Natural killer cell treated with Interleukin-12 subunit alpha and Interleukin-12 subunit beta and Interleukin-15 and Interleukin-18, amount 100 ng/mL, for 72 hours (primary cell): Measurements from ENCODE around the gene KRT35. TPM values are rescaled to one million over a fixed set of nuclear protein-coding genes. Genes with fewer than 3 reads are reported as not detected.

Experiments
- ATAC-seq, 2 donors: fragments of 150-1000 bp; cut with Tn5 transposase in 1 of 2; sonication (Bioruptor Pico), chemical (Tn5 transposase) in 1 of 2; 2 replicates each; pipeline ENCODE4 v1.10.0; 2021
- DNase-seq: peaks from one replicate; pipeline ENCODE4 v3.0.0; 2022; ENCODE audit warnings: low spot score
- H3K27ac Mint-ChIP-seq, 2 donors: 1 replicate in 1 of 2; 2 replicates in 1 of 2; pipeline ENCODE4 v1.8.0; 2022; ENCODE audit warnings: mixed read lengths in 2 of 2, mild to moderate bottlenecking in 1 of 2, moderate library complexity in 1 of 2
- H3K27me3 Mint-ChIP-seq, 2 donors: 1 replicate in 1 of 2; 2 replicates in 1 of 2; pipeline ENCODE4 v1.8.0; 2022; ENCODE audit warnings: mixed read lengths in 2 of 2
- H3K36me3 Mint-ChIP-seq: one replicate; pipeline ENCODE4 v1.8.0; 2022; ENCODE audit warnings: mixed read lengths
- H3K4me1 Mint-ChIP-seq, 2 donors: 1 replicate in 1 of 2; 2 replicates in 1 of 2; pipeline ENCODE4 v1.8.0; 2022; ENCODE audit warnings: low read depth in 2 of 2, mixed read lengths in 2 of 2, mild to moderate bottlenecking in 1 of 2
- H3K4me3 Mint-ChIP-seq: one replicate; pipeline ENCODE4 v1.8.0; 2022; ENCODE audit warnings: mixed read lengths
- H3K9me3 Mint-ChIP-seq: 2 replicates; pipeline ENCODE4 v1.8.0; 2022; ENCODE audit warnings: mixed read lengths
- total RNA-seq, 2 donors: library from RNA; stranded (reverse); gene quantifications; one replicate each; pipeline ENCODE4 v1.2.3, GENCODE V29; 2022

KRT35 gene
- total RNA-seq, 2 donors from 2014 or later, result not detected

- H3K36me3 Mint-ChIP-seq, result no peaks in the 10 kb centered on the region
- H3K27me3 Mint-ChIP-seq, result peaks cover 0 to 2% of the 10 kb centered on the region in 2 donors
- ATAC-seq (no peak), DNase-seq (no peak)
- no peak overlapping the region for H3K27ac Mint-ChIP-seq
- no peak overlapping the region for H3K4me3 Mint-ChIP-seq
- no peaks in the 10 kb centered on the region for H3K4me1 Mint-ChIP-seq
- no peaks in the 10 kb centered on the region for H3K9me3 Mint-ChIP-seq
Measured at GRCh38 chr17:41519501-41520224, 38.7 kb upstream of the KRT35 start.

GRCh38 chr17:41518789-41519449, 38.0 kb upstream of the KRT35 start, which contains the start of gene KRT15:
KRT15 (minus strand) TSS chr17:41518890; CDS start chr17:41518827, 63 bp downstream.
- ATAC-seq, result no peak
- peaks cover 0 to 2% of the 10 kb centered on the region in 2 donors for H3K27me3 Mint-ChIP-seq
- H3K36me3 Mint-ChIP-seq, result no peaks in the 10 kb centered on the region
- H3K4me1 Mint-ChIP-seq, result no peaks in the 10 kb centered on the region
- no peak within 1 kb of the TSS for H3K27ac Mint-ChIP-seq
- DNase-seq, result no peak
- no peaks in the 10 kb centered on the region for H3K9me3 Mint-ChIP-seq
- no peak within 1 kb of the TSS for H3K4me3 Mint-ChIP-seq

- Mint-ChIP-seq H3K27me3 (peaks cover 0 to 2% of the 10 kb centered on the region in 2 donors), H3K9me3 (no peaks in the 10 kb centered on the region), H3K4me3 (no peak overlapping the region), H3K4me1 (no peaks in the 10 kb centered on the region), H3K36me3 (no peaks in the 10 kb centered on the region), H3K27ac (no peak overlapping the region)
- DNase-seq (no peak), ATAC-seq (no peak)
Measured at GRCh38 chr17:41518031-41518430, 37.1 kb upstream of the KRT35 start.

GRCh38 chr17:41516830-41517283, 35.9 kb upstream of the KRT35 start:
- H3K27me3 Mint-ChIP-seq, result peaks cover 0 to 2% of the 10 kb centered on the region in 2 donors
- H3K27ac Mint-ChIP-seq, result no peak overlapping the region
- no peaks in the 10 kb centered on the region for H3K9me3 Mint-ChIP-seq
- ATAC-seq (no peak), DNase-seq (no peak)
- no peak overlapping the region for H3K4me3 Mint-ChIP-seq
- no peaks in the 10 kb centered on the region for H3K4me1 Mint-ChIP-seq
- H3K36me3 Mint-ChIP-seq, result no peaks in the 10 kb centered on the region

- ATAC-seq (no peak), DNase-seq (no peak)
- H3K27me3 Mint-ChIP-seq, result peaks cover 0 to 2% of the 10 kb centered on the region in 2 donors
- H3K9me3 Mint-ChIP-seq, result no peaks in the 10 kb centered on the region
- H3K4me1 Mint-ChIP-seq, result no peaks in the 10 kb centered on the region
- H3K27ac Mint-ChIP-seq, result no peak overlapping the region
- no peaks in the 10 kb centered on the region for H3K36me3 Mint-ChIP-seq
- H3K4me3 Mint-ChIP-seq, result no peak overlapping the region
Measured at GRCh38 chr17:41516147-41516829, 35.3 kb upstream of the KRT35 start.

- no peak for DNase-seq
- ATAC-seq, result no peak
- Mint-ChIP-seq H3K4me1 (no peaks in the 10 kb centered on the region), H3K27ac (no peak overlapping the region), H3K27me3 (peaks cover 0 to 2% of the 10 kb centered on the region in 2 donors), H3K4me3 (no peak overlapping the region), H3K36me3 (no peaks in the 10 kb centered on the region), H3K9me3 (no peaks in the 10 kb centered on the region)
Measured at GRCh38 chr17:41513168-41513547, 32.2 kb upstream of the KRT35 start.

GRCh38 chr17:41512546-41513167, 31.7 kb upstream of the KRT35 start:
- no peaks in the 10 kb centered on the region for H3K9me3 Mint-ChIP-seq
- DNase-seq (no peak), ATAC-seq (no peak)
- no peak overlapping the region for H3K27ac Mint-ChIP-seq
- H3K36me3 Mint-ChIP-seq, result no peaks in the 10 kb centered on the region
- no peak overlapping the region for H3K4me3 Mint-ChIP-seq
- H3K4me1 Mint-ChIP-seq, result no peaks in the 10 kb centered on the region
- peaks cover 0 to 2% of the 10 kb centered on the region in 2 donors for H3K27me3 Mint-ChIP-seq

- Mint-ChIP-seq H3K4me1 (no peaks in the 10 kb centered on the region), H3K36me3 (no peaks in the 10 kb centered on the region), H3K27me3 (peaks cover 0 to 2% of the 10 kb centered on the region in 2 donors), H3K9me3 (no peaks in the 10 kb centered on the region), H3K27ac (no peak overlapping the region), H3K4me3 (no peak overlapping the region)
- ATAC-seq (no peak), DNase-seq (no peak)
Measured at GRCh38 chr17:41511716-41512115, 30.8 kb upstream of the KRT35 start.

- Mint-ChIP-seq H3K4me3 (no peak overlapping the region), H3K9me3 (no peaks in the 10 kb centered on the region), H3K27me3 (peaks cover 0 to 1% of the 10 kb centered on the region in 2 donors), H3K27ac (no peak overlapping the region), H3K36me3 (no peaks in the 10 kb centered on the region), H3K4me1 (no peaks in the 10 kb centered on the region)
- ATAC-seq, result no peak
- no peak for DNase-seq
Measured at GRCh38 chr17:41511116-41511515, 30.2 kb upstream of the KRT35 start.

GRCh38 chr17:41510251-41511065, 29.5 kb upstream of the KRT35 start:
- ATAC-seq, result no peak
- H3K36me3 Mint-ChIP-seq, result no peaks in the 10 kb centered on the region
- H3K27me3 Mint-ChIP-seq, result no peaks in the 10 kb centered on the region
- DNase-seq, result no peak
- no peaks in the 10 kb centered on the region for H3K9me3 Mint-ChIP-seq
- H3K4me1 Mint-ChIP-seq, result no peaks in the 10 kb centered on the region
- H3K4me3 Mint-ChIP-seq, result no peak overlapping the region
- H3K27ac Mint-ChIP-seq, result no peak overlapping the region

GRCh38 chr17:41507315-41507880, 26.4 kb upstream of the KRT35 start:
- Mint-ChIP-seq H3K4me1 (no peaks in the 10 kb centered on the region), H3K4me3 (no peak overlapping the region), H3K36me3 (no peaks in the 10 kb centered on the region), H3K27ac (no peak overlapping the region), H3K9me3 (no peaks in the 10 kb centered on the region), H3K27me3 (no peaks in the 10 kb centered on the region)
- DNase-seq (no peak), ATAC-seq (no peak)

GRCh38 chr17:41505809-41506767, 25.1 kb upstream of the KRT35 start:
- Mint-ChIP-seq H3K4me1 (no peaks in the 10 kb centered on the region), H3K9me3 (no peaks in the 10 kb centered on the region), H3K36me3 (no peaks in the 10 kb centered on the region), H3K27me3 (no peaks in the 10 kb centered on the region), H3K4me3 (no peak overlapping the region), H3K27ac (no peak overlapping the region)
- no peak for ATAC-seq
- no peak for DNase-seq
